ENCODE data around the gene CASTOR1.

The CASTOR1 gene

DNA sequence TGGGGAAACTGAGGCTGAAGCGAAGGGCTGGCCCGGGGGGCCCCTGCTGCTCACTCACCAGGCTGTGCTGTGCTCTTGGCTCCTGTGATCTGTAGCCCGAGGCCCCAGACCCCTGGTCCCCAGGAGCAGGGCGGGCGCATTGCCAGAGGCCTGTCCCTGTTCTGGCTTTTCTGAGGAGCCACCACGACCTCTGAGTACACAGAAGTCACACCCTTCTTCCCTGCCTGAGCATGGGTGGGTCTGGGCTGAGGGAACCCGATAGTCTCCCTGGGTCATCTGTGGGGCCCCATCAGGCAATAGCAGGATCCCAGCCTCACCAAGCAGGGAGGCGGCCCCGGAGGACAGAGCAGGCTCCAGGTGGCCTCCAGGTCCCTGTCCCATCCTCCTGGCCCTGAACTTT lies 5.1 kb downstream of the CASTOR1 start:
- Histone ChIP-seq H3K4me2 (peak overlapping the region; percentile 85 to 100 (median 97); a peak in 20 of 22 replicates), H3K27ac (peak overlapping the region; percentile 74 to 94 (median 90)), H3K4me1 (peaks cover 54 to 97% (median 85%) of the 10 kb centered on the region in 10 experiments), H3K36me3 (peaks cover 0 to 11% (median 0%) of the 10 kb centered on the region in 11 experiments; a peak in 1 of 22 replicates), H3K27me3 (no peaks in the 10 kb centered on the region), H4K20me1 (0 out of 22 replicates have a peak, but pooled peaks cover 0 to 7% (median 0%) of the 10 kb centered on the region in 11 experiments), H3K4me3 (peak overlapping the region in 1 of 10 experiments; percentile 59; a peak in 1 of 20 replicates), H3K9me3 (replicated peaks in 1 of 11) (no peaks in the 10 kb centered on the region), H3K9ac (peak overlapping the region; percentile 71 to 78 (median 76); a peak in 18 of 22 replicates)
- no peak for TF ChIP-seq Cebpa-rat (IDR thresholded peaks at IDR 0.05)

- peak overlapping the region; percentile 85 to 100 (median 97) for H3K4me2 ChIP-seq
Observed at GRCh38 chr22:30283342-30283741, 6.0 kb downstream of the CASTOR1 start.

GRCh38 chr22:30282616-30283046 lies 6.7 kb downstream of the CASTOR1 start:
- H3K4me3 ChIP-seq: peak overlapping the region in 9 of 10 experiments; percentile 35 to 62 (median 50); a peak in 16 of 20 replicates
- H3K4me2 ChIP-seq: peak overlapping the region; percentile 85 to 100 (median 97)
- peak overlapping the region; percentile 71 to 78 (median 76) for H3K9ac ChIP-seq
- H3K27ac ChIP-seq: peak overlapping the region; percentile 74 to 94 (median 90)
- no peaks in the 10 kb centered on the region for H3K27me3 ChIP-seq
- TF ChIP-seq Cebpa-rat (IDR thresholded peaks at IDR 0.05): no peak
- H3K36me3 ChIP-seq: peaks cover 0 to 11% (median 0%) of the 10 kb centered on the region in 11 experiments; a peak in 1 of 22 replicates
- H3K4me1 ChIP-seq: peaks cover 51 to 100% (median 89%) of the 10 kb centered on the region in 10 experiments
- 0 out of 22 replicates have a peak, but pooled peaks cover 0 to 7% (median 0%) of the 10 kb centered on the region in 11 experiments for H4K20me1 ChIP-seq
- H3K9me3 ChIP-seq (replicated peaks in 1 of 11): no peaks in the 10 kb centered on the region

More at GRCh38 chr22:30283342-30283741, 6.0 kb downstream of the CASTOR1 start:
- H3K36me3 ChIP-seq: peaks cover 0 to 11% (median 0%) of the 10 kb centered on the region in 11 experiments; a peak in 1 of 22 replicates
- no peak for TF ChIP-seq Cebpa-rat (IDR thresholded peaks at IDR 0.05)
- H3K9ac ChIP-seq: peak overlapping the region; percentile 71 to 78 (median 76)
- H3K27ac ChIP-seq: peak overlapping the region; percentile 74 to 94 (median 90)
- no peaks in the 10 kb centered on the region for H3K9me3 ChIP-seq (replicated peaks in 1 of 11)
- peaks cover 49 to 99% (median 87%) of the 10 kb centered on the region in 10 experiments for H3K4me1 ChIP-seq
- 0 out of 22 replicates have a peak, but pooled peaks cover 0 to 7% (median 0%) of the 10 kb centered on the region in 11 experiments for H4K20me1 ChIP-seq
- H3K4me3 ChIP-seq: peak overlapping the region in 6 of 10 experiments; percentile 7 to 62 (median 54); a peak in 9 of 20 replicates
- H3K27me3 ChIP-seq: no peaks in the 10 kb centered on the region

DNA sequence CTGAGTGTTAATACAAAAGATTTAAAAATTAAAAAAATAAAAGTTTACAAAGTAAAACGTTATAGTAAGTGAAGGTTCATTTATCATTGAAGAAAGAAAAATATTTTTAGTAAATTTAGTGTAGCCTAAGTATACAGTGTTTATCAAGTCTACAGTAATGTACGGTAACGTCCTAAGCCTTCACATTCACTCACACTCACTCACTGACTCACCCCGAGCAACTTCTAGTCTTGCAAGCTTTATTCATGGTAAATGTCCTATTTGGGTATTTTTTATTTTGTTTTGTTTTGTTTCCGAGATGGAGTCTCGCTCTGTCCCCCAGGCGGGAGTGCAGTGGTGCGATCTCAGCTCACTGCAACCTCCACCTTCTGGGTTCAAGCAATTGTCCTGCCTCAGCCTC lies 8.8 kb downstream of the CASTOR1 start:
- H3K4me1 ChIP-seq: peaks cover 72 to 100% (median 99%) of the 10 kb centered on the region in 10 experiments
- H3K4me2 ChIP-seq: peak overlapping the region in 9 of 11 experiments; percentile 5 to 100 (median 27); a peak in 12 of 22 replicates
- peaks cover 0 to 8% (median 0%) of the 10 kb centered on the region in 11 experiments; a peak in 1 of 22 replicates for H3K36me3 ChIP-seq
- no peaks in the 10 kb centered on the region for H4K20me1 ChIP-seq
- no peaks in the 10 kb centered on the region for H3K27me3 ChIP-seq
- H3K9me3 ChIP-seq (replicated peaks in 1 of 11): no peaks in the 10 kb centered on the region
- peak overlapping the region in 2 of 11 experiments; percentile 9 to 36; a peak in 1 of 22 replicates for H3K9ac ChIP-seq
- H3K4me3 ChIP-seq: no peak overlapping the region
- peak overlapping the region; percentile 2 to 99 (median 71); a peak in 13 of 22 replicates for H3K27ac ChIP-seq
- TF ChIP-seq Cebpa-rat (IDR thresholded peaks at IDR 0.05): no peak

DNA sequence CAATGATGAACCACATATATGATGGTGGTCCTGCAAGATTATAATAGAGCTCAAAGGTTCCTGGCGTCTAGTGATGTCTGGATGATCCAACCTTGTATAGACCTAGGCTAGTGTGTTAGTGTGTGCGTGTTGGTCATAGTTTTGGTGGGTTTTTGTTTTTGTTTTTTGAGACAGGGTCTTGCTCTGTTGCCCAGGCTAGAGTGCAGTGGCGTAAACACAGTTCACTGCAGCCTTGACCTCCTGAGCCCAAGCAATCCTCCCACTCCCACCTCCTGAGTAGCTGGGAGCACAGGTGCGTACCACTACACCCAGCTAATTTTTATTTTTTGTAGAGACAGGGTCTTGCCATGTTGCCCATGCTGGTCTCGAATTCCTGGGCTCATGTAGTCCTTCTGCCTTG lies 9.4 kb downstream of the CASTOR1 start:
- peak overlapping the region; percentile 35 to 99 (median 84); a peak in 19 of 22 replicates for H3K27ac ChIP-seq
- peak overlapping the region in 10 of 11 experiments; percentile 87 to 100 (median 98); a peak in 20 of 22 replicates for H3K4me2 ChIP-seq
- TF ChIP-seq Cebpa-rat (IDR thresholded peaks at IDR 0.05): no peak
- no peaks in the 10 kb centered on the region for H3K9me3 ChIP-seq (replicated peaks in 1 of 11)
- 0 out of 22 replicates have a peak, but pooled peaks cover 0 to 2% (median 0%) of the 10 kb centered on the region in 11 experiments for H3K36me3 ChIP-seq
- no peaks in the 10 kb centered on the region for H3K27me3 ChIP-seq
- peak overlapping the region in 2 of 10 experiments; percentile 33 to 48; a peak in 1 of 20 replicates for H3K4me3 ChIP-seq
- peaks cover 78 to 100% (median 99%) of the 10 kb centered on the region in 10 experiments for H3K4me1 ChIP-seq
- peak overlapping the region in 5 of 11 experiments; percentile 6 to 73 (median 37); a peak in 10 of 22 replicates for H3K9ac ChIP-seq
- no peaks in the 10 kb centered on the region for H4K20me1 ChIP-seq

GRCh38 chr22:30279046-30279788 lies 10.1 kb downstream of the CASTOR1 start:
- no peaks in the 10 kb centered on the region for H3K27me3 ChIP-seq
- no peaks in the 10 kb centered on the region for H4K20me1 ChIP-seq
- peaks cover 83 to 100% (median 99%) of the 10 kb centered on the region in 10 experiments for H3K4me1 ChIP-seq
- H3K9me3 ChIP-seq (replicated peaks in 1 of 11): no peaks in the 10 kb centered on the region
- peak overlapping the region; percentile 60 to 99 (median 84); a peak in 18 of 22 replicates for H3K27ac ChIP-seq
- H3K9ac ChIP-seq: peak overlapping the region in 7 of 11 experiments; percentile 10 to 77 (median 37); a peak in 9 of 22 replicates
- H3K4me3 ChIP-seq: peak overlapping the region in 3 of 10 experiments; percentile 4 to 48 (median 33); a peak in 4 of 20 replicates
- H3K4me2 ChIP-seq: peak overlapping the region; percentile 5 to 100 (median 98); a peak in 21 of 22 replicates
- H3K36me3 ChIP-seq: no peaks in the 10 kb centered on the region
- peak in 9 of 11 experiments; percentile 25 to 76 (median 63); a peak in 9 of 22 replicates for TF ChIP-seq Cebpa-rat (IDR thresholded peaks at IDR 0.05)

GRCh38 chr22:30277547-30278344 lies 11.6 kb downstream of the CASTOR1 start:
- Histone ChIP-seq H3K9ac (peak overlapping the region; percentile 22 to 77 (median 58); a peak in 19 of 22 replicates), H3K4me2 (peak overlapping the region; percentile 86 to 100 (median 98)), H3K36me3 (no peaks in the 10 kb centered on the region), H4K20me1 (no peaks in the 10 kb centered on the region), H3K27me3 (no peaks in the 10 kb centered on the region), H3K4me3 (peak overlapping the region in 5 of 10 experiments; percentile 37 to 51 (median 48); a peak in 9 of 20 replicates), H3K4me1 (peaks cover 79 to 100% (median 99%) of the 10 kb centered on the region in 10 experiments), H3K9me3 (replicated peaks in 1 of 11) (no peaks in the 10 kb centered on the region), H3K27ac (peak overlapping the region; percentile 60 to 99 (median 84))
- TF ChIP-seq Cebpa-rat (IDR thresholded peaks at IDR 0.05): no peak

- H3K4me1 ChIP-seq: peaks cover 79 to 100% (median 99%) of the 10 kb centered on the region in 10 experiments
- H3K4me2 ChIP-seq: peak overlapping the region; percentile 86 to 100 (median 98)
- peak in 3 of 11 experiments; percentile 51 to 69 (median 60); a peak in 5 of 22 replicates for TF ChIP-seq Cebpa-rat (IDR thresholded peaks at IDR 0.05)
- peaks cover 0 to 8% (median under 1%) of the 10 kb centered on the region in 11 experiments; a peak in 6 of 22 replicates for H3K36me3 ChIP-seq
- peak overlapping the region; percentile 71 to 99 (median 84) for H3K27ac ChIP-seq
- H3K9me3 ChIP-seq (replicated peaks in 1 of 11): no peaks in the 10 kb centered on the region
- H3K27me3 ChIP-seq: no peaks in the 10 kb centered on the region
- peak overlapping the region in 5 of 10 experiments; percentile 2 to 25 (median 19); a peak in 3 of 20 replicates for H3K4me3 ChIP-seq
- H4K20me1 ChIP-seq: no peaks in the 10 kb centered on the region
- peak overlapping the region; percentile 42 to 75 (median 71); a peak in 20 of 22 replicates for H3K9ac ChIP-seq
Observed at GRCh38 chr22:30276039-30276438, 13.3 kb downstream of the CASTOR1 start.
